Esophagus mucosa (tissue), 1 donor: ENCODE measurements around the gene RANGRF. TPM values are rescaled to one million over a fixed set of nuclear protein-coding genes. Genes with fewer than 3 reads are reported as not detected.

ENCODE experiments used
- ATAC-seq: fragments of 200-7000 bp; cut with Tn5 transposase; one replicate; pipeline ENCODE4 v1.9.1; 2020
- total RNA-seq: library from RNA; stranded (reverse); gene quantifications from one replicate; pipeline ENCODE4 v1.2.4, GENCODE V29; 2023
- donor health status: DM: yes; HTN: yes; CAD: no.

Gene RANGRF
- total RNA-seq, 1 donor from 2014 or later: 12.7 TPM

- ATAC-seq: no peak
These were observed 13.7 kb upstream of the RANGRF start for GRCh38 chr17:8274816-8275215.

GRCh38 chr17:8275421-8276290, 12.8 kb upstream of the RANGRF start:
- ATAC-seq: no peak

DNA sequence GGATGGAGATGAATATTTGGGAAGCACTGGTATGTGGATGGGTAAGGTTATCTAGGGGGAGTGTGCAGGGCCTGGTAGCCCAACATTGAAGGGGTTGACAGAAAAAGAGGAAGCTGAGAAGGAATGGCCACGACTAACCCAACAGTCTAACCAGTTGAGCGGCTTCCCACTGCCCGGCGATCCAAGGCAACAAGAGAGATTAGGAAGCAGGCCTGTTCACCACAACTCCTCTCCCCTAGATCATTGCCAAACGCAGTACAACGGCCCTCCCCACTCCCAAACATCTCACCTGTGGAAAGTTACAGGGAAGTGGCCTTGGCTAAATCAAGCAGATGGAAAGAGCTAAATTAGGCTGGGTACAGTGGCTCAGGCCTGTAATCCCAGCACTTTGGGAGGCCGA, 11.2 kb upstream of the RANGRF start:
- no peak for ATAC-seq

DNA sequence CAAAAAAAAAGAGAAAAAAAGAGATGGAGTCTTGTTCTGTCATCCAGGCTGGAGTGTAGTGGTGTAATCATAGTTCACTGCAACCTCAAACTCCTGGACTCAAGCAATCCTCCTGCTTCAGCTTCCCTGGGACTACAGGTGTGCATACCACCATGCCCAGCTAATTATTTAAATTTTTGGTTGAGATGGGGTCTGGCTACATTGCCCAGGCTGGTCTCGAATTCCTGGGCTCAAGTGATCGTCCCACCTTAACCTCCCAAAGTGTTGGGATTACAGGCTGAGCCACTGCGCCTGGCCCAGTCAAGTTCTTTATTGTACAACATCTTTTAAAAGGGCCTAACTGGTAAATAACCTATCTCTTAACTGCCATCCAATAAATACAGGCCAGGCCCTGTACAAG, 6.1 kb upstream of the RANGRF start:
- ATAC-seq: no peak

- no peak for ATAC-seq
These were observed 5.1 kb upstream of the RANGRF start for GRCh38 chr17:8283356-8283755.

- ATAC-seq: no peak
These were observed 4.3 kb upstream of the RANGRF start for GRCh38 chr17:8284126-8284525.

GRCh38 chr17:8285270-8286181, 2.9 kb upstream of the RANGRF start:
- ATAC-seq: no peak

DNA sequence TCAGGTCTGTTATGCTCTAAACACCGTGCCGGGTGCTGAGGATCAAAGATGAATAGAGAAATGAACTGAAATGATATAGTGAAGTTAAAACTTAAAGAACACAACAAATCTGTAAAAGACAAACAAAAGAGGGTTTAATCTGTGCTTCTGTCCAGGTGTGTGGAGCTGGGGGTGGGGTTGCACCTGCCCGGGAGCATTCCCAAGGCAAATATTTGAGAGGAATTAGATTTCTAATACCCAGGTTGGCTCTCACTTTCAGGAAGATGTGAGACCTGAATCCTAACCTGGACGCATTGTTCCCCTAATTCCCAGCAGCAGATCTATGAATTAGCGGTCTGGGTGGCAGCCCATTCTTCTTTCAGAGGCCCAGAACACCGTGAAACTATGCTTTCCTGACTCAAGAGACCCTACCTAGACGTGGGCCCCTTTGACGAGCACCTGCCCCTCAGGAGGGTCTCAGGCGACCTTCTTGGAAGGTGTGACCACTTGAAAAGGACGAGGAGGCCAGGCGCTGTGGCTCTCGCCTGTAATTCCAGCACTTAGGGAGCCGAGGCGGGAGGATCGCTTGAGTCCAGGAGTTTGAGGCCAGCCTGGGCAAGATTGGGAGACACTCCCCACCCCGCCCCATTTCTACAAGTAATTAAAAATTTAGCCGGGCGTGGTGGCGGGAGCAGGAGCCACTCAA, 677 bp upstream of the RANGRF start:
- ATAC-seq: peak; percentile 59

DNA sequence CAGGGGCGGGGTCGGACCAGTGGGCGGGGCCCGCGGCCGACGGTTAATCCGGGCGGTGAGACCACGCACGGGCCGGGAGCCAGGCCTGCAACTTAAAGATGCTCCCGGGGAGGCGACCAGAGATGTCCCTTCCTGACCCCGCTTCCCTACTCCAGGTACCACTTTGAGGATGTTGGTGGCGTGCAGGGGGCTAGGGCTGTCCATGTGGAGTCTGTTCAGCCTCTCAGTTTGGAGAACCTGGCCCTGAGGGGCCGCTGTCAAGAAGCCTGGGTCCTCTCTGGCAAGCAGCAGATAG, 580 bp downstream of the RANGRF start:
- no peak for ATAC-seq

DNA sequence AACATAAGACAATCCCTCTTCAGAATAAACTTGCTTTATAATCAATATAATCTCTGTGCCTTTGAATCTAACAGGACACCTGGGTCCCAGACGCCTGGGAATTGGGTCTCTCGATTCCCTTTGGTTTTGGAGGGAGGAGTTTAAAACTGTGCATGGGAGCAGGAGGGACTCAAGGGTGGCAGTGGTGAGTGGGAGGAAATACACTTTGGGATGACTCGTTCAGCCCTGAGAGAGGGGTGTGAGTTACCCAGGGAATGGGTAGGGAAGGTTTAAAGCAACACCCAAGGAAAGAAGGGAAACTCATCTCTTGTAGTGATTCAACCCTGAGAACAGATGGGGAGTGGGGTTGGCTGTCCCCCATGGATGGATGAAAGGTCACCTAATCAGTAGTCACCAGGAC, 1.6 kb downstream of the RANGRF start:
- no peak for ATAC-seq

DNA sequence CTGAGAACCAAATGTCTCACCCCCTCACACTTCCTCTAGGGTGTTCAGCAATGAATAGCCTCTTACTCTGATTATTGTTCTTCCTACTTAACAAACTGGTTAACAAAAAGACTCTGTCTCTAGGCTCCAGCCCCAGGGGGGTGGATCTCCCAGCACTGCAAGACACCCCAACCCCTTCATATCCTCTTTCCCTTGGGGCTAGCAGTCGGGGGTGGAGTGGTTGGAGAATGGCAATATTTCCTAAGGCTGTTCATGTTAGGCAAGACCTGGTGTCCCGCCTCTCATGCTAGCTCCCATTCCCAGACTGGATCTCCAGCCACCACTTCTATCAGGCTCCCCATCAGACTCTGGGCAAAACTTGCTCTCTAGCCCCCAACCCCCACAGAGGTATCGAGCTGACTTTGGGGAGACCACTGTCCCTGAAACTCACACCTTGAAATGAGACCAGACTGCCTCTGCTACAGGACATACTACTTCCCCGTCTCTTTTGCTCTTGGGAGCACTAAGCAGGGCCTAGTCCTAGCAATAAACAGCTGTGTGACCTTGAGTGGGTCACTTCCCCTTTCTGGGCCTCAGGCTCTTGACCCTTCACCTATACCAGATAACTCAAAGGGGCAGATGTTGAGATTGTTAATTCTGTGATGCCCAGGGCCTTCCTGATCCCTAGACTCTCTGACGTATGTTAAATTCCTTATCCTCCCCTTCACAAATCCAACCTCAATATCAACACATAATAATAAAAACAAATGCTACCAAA, 4.3 kb downstream of the RANGRF start:
- ATAC-seq: no peak

DNA sequence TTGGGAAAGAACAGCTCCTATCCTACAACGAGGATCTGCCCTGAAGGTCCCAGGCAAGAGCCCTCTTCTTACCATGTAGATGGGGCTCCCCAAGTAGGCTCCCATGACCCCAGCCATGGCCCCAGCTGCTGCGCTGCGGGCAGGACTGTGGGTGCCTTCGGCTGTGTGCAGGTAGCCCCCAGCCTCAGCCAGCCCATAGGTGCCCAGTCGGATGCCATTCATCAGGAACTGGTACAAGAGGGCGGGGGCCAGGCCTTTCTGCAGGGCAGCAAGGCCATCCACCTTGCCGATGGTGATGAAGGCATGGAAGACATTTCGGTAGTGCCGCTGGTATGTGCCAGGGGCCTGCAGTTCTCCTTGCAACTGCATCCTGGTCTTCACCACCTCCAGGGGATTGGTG, 5.9 kb downstream of the RANGRF start:
- ATAC-seq: no peak

GRCh38 chr17:8294814-8295316, 6.4 kb downstream of the RANGRF start:
- peak; percentile 1 for ATAC-seq

GRCh38 chr17:8300226-8300625, 11.8 kb downstream of the RANGRF start:
- no peak for ATAC-seq

- peak; percentile 87 for ATAC-seq
These were observed 12.3 kb downstream of the RANGRF start for GRCh38 chr17:8300627-8301242.

DNA sequence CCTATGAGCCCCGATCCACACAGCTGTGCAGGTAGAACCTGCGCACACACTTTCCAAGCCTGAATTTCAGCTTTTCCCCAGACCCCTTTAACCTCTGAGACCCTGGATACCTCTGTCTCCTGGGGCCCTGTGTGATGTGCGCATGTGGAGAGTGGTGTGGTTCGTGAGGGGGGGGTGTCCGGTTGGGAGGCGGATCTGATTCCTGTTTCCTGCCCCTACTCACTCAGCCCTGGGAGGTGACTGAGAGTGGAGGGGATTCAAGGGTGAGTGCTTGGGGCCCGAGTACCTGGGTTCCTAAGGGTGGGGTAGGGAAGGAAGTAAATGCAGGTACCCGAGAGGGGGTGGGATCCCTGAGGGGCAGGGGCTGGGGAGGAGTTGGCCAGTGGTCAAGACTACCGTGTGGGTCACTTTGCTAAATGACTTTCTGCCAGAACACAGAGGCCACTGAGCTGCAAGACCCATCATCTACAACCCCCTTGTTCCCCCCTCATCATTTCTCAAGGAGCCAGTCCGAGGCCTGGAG, 22.2 kb downstream of the RANGRF start:
- peak; percentile 38 for ATAC-seq

DNA sequence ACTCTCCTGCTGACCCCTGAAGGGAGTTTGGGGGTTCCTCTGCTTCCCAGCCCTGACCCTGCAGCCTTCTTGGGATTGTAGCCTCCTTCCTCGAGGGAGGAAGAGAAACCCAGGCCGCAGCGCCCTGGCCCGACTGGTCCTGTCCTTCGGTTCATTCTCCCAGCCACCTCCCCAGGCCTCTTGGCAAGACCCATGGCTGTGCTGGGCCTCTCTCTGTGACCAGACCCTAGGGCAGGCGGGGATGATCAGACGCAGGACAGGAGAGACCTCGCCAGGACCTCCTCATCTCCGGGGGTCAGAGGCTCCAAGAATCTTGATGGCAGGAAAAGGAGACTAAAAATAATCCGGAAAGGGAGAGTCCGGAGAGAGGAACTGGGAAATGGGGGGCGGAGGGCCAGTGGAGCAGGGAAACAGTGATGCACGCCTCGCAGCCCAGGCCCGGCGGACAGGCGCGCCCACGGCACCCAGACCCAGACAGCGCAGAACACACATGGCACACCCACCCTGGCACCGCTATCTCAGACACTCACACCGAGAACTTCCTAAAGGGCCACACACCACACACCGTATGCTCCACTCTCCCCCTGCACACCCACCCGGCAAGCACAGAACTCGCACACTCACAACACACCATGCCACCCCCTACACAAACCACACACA, 22.8 kb downstream of the RANGRF start:
- ATAC-seq: peak; percentile 16

DNA sequence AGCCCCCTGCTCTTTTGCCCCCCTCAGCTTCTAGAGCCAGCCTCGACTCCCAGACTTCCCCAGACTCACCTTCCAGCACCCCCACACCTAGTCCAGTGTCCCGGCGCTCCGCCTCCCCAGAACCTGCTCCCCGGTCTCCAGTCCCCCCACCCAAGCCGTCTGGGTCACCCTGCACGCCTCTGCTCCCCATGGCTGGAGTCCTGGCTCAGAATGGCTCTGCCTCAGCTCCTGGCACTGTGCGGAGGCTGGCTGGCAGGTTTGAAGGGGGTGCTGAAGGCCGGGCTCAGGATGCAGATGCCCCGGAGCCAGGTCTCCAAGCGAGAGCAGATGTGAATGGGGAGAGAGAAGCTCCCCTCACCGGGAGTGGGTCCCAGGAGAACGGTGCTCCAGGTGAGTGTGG, 23.8 kb downstream of the RANGRF start:
- ATAC-seq: no peak

GRCh38 chr17:8312726-8313600, 24.5 kb downstream of the RANGRF start:
- ATAC-seq: no peak
